ENCODE measurements around the gene ARG2. TPM values are rescaled to one million over a fixed set of nuclear protein-coding genes. Genes with fewer than 3 reads are reported as not detected.
A peak's percentile ranks its signal among the peaks of the same experiment; 100 is the strongest.

ARG2 gene
- total RNA-seq, 2 experiments from 2014 or later = 1.6 to 2.3 TPM

DNA sequence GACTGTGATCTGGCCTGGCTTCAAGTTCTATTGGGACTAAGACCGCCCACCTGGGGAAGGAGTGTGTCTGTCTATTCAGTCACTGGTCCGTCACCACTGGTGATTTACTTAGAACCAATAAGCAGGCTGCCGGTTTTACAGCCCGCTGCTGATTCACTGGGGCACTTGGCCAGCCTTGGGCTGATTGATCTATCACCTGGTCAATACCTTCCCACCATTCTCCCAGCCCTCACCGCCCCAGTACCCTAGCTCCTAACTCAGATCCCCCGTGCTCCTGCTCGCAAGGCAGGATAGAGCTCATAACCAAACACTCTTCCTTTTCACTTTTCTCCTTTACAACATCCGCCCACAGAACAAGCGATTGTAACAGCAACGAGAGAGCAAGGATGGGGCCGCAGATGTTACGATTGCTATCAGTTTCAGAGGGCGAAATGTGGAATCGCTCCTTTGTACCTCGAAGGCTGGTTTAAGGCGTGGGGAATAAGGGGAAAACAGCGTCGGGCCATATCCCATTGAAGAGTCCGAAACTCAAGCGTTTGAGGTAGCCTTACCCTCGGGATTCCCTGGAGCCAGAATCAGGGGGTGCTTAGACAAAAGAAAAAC, 75.2 kb downstream of the ARG2 start:
- Mint-ChIP-seq H3K4me3 (peak overlapping the region; percentile 88), H3K27me3 (ENCODE audit: low read depth) (no peaks in the 10 kb centered on the region), H3K36me3 (ENCODE audit: low read depth) (peaks cover 24% of the 10 kb centered on the region), H3K27ac (peak overlapping the region; percentile 95), H3K9me3 (ENCODE audit: insufficient read depth) (no peaks in the 10 kb centered on the region), H3K4me1 (ENCODE audit: low read depth) (peaks cover 29% of the 10 kb centered on the region)
- ATAC-seq (peak; percentile 95), DNase-seq (peak; percentile 88)
- ChIA-PET POLR2A (interaction anchor here (1.0 to 1.9 kb wide), 7 partner anchors 10 to 95 kb away, joined by 3 to 12 read pairs (median 4); partner anchors contain the start of genes PIGH and VTI1B), CTCF (interaction anchor here (0.7 to 2.2 kb wide), 12 partner anchors 10 to 335 kb away, joined by 3 to 17 read pairs (median 4); partner anchors contain the start of genes ATP6V1D and EIF2S1)

DNA sequence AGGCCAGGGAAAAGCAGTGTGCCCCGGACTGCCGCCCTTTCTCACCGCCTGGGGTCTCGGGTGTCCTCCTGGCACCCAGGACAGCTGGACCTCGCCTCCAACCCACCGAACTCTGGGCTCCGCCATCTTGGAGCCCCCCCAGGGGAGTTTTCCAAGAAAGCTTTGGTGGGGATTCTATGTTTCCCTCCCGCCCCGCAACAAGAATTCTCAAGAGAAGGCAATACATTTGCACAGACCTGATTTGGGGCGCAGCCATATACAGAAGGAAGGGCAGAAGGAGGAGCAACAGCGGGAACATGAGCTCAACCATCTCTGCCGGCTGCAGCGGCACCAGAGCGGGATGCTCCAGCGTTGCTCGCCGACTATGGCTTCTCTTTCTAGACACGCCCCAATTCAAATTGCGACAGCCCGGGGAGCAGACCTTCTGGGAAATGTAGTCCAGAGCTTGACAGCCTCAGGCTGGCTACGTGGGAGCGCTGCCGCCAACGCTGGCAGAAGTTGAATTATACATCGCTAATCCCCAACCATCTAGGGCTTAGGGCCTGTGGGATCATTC, 75.8 kb downstream of the ARG2 start, which contains the start of gene RDH11:
Gene RDH11 (minus strand): TSS at position 371 of the 556 bp plus-strand sequence. CDS start 61 bp downstream, at position 310.
- Mint-ChIP-seq H3K36me3 (ENCODE audit: low read depth) (peaks cover 18% of the 10 kb centered on the region), H3K4me1 (ENCODE audit: low read depth) (peaks cover 29% of the 10 kb centered on the region), H3K4me3 (peak within 1 kb of the TSS; percentile 88), H3K9me3 (ENCODE audit: insufficient read depth) (no peaks in the 10 kb centered on the region), H3K27ac (peak within 1 kb of the TSS; percentile 95), H3K27me3 (ENCODE audit: low read depth) (no peaks in the 10 kb centered on the region)
- DNase-seq = peak; percentile 91
- CTCF ChIA-PET = interaction anchor here (0.7 to 2.2 kb wide), 11 partner anchors 9 to 122 kb away, joined by 3 to 17 read pairs (median 5); no protein-coding TSS in a partner anchor
- peak; percentile 90 for ATAC-seq
- POLR2A ChIA-PET = interaction anchor here (0.6 to 1.9 kb wide), 9 partner anchors 9 to 95 kb away, joined by 3 to 12 read pairs (median 4); partner anchors contain the start of genes PIGH and VTI1B

DNA sequence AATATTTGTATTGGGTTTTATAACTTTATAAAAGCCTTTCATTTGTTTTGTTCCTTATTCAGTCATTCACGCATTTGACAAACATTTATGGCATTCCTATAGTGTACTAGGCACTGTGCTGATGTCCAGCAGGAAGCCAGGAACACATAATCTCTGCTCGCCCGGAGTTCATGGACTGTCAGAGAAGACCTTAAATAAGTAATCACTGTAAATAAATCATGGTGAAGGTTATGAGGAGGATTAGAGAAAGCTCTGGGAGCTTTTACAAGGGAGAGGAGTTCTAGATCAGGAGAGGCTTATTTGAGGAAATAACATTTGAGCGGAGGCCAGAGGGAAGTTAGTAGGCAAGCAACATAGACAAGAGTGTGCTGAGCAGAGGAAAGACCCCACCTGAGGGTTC, 77.3 kb downstream of the ARG2 start:
- H3K4me1 Mint-ChIP-seq (ENCODE audit: low read depth) = peaks cover 28% of the 10 kb centered on the region
- ChIA-PET CTCF (interaction anchor here (1.7 to 1.9 kb wide), 2 partner anchors 78 to 338 kb away, joined by 4 to 10 read pairs; partner anchors contain the start of gene ATP6V1D), POLR2A (no interaction called here)

DNA sequence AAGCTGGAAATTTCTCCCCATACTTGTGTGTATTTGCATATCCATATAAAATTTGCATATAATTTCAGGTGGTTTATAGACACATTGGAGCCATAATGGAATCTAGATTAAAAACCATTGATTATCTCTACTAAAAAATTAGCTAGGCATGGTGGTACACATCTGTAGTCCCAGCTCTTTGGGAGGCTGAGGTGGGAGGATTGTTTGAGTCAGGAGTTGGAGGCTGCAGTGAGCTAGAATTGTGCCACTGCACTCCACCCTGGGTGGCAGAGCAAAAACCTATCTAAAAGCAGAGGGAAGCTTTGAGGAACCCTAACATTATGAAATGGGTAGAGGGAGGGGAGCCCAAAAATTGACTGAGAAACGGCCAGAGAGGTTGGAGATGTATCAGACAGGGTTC, 78.5 kb downstream of the ARG2 start:
- Mint-ChIP-seq H3K27ac (no peak overlapping the region), H3K9me3 (ENCODE audit: insufficient read depth) (no peaks in the 10 kb centered on the region), H3K27me3 (ENCODE audit: low read depth) (no peaks in the 10 kb centered on the region), H3K36me3 (ENCODE audit: low read depth) (no peaks in the 10 kb centered on the region), H3K4me1 (ENCODE audit: low read depth) (peaks cover 20% of the 10 kb centered on the region), H3K4me3 (no peak overlapping the region)
- CTCF ChIA-PET = interaction anchor here (0.7 to 1.9 kb wide), 4 partner anchors 79 to 339 kb away, joined by 3 to 10 read pairs (median 4); partner anchors contain the start of gene ATP6V1D
- DNase-seq = no peak
- no peak for ATAC-seq
- POLR2A ChIA-PET = no interaction called here

More for the DNA sequence above, 77.3 kb downstream of the ARG2 start:
- Mint-ChIP-seq H3K36me3 (ENCODE audit: low read depth) (peaks cover 5% of the 10 kb centered on the region), H3K9me3 (ENCODE audit: insufficient read depth) (no peaks in the 10 kb centered on the region), H3K4me3 (no peak overlapping the region), H3K27ac (no peak overlapping the region), H3K27me3 (ENCODE audit: low read depth) (no peaks in the 10 kb centered on the region)
- DNase-seq (no peak), ATAC-seq (no peak)

Other genes starting within 250 kb of the ARG2 start
- gene PLEK2, start 207.8 kb upstream of the ARG2 start, total RNA-seq = not detected
- 1 to 10 TPM; 9.9 to 10.0 TPM for gene TMEM229B, start 131.2 kb upstream of the ARG2 start, total RNA-seq
- gene PLEKHH1, start 86.6 kb upstream of the ARG2 start, total RNA-seq = under 1 TPM; 0.42 to 0.99 TPM
- 10 to 100 TPM; 14.8 to 17.5 TPM for gene PIGH, start 19.7 kb upstream of the ARG2 start, total RNA-seq
- gene VTI1B, start 54.7 kb downstream of the ARG2 start, total RNA-seq = 10 to 100 TPM; 69.6 to 70.6 TPM
- 10 to 100 TPM; 48.8 to 57.1 TPM for gene RDH11, start 75.8 kb downstream of the ARG2 start, total RNA-seq
- not detected for gene RDH12, start 82.0 kb downstream of the ARG2 start, total RNA-seq
- gene ZFYVE26, start 196.7 kb downstream of the ARG2 start, total RNA-seq = 10 to 100 TPM; 22.6 to 22.9 TPM
- 10 to 100 TPM; 34.1 to 38.8 TPM for gene RAD51B, start 199.9 kb downstream of the ARG2 start, total RNA-seq

Measured in activated CD8-positive, alpha-beta T cell treated with anti-CD3 and anti-CD28 coated beads, Interleukin-2, amount 10 ng/mL, durations not matched to agents 7 days and 5 days (primary cell).